ENCODE measurements around the gene CNTD1.
"Not testable (repeated sequence)": the region's sequence is repeated elsewhere in the genome, so short reads cannot be mapped to it uniquely, and the experiment has no call there.

CNTD1 gene, protein sequence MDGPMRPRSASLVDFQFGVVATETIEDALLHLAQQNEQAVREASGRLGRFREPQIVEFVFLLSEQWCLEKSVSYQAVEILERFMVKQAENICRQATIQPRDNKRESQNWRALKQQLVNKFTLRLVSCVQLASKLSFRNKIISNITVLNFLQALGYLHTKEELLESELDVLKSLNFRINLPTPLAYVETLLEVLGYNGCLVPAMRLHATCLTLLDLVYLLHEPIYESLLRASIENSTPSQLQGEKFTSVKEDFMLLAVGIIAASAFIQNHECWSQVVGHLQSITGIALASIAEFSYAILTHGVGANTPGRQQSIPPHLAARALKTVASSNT

DNA sequence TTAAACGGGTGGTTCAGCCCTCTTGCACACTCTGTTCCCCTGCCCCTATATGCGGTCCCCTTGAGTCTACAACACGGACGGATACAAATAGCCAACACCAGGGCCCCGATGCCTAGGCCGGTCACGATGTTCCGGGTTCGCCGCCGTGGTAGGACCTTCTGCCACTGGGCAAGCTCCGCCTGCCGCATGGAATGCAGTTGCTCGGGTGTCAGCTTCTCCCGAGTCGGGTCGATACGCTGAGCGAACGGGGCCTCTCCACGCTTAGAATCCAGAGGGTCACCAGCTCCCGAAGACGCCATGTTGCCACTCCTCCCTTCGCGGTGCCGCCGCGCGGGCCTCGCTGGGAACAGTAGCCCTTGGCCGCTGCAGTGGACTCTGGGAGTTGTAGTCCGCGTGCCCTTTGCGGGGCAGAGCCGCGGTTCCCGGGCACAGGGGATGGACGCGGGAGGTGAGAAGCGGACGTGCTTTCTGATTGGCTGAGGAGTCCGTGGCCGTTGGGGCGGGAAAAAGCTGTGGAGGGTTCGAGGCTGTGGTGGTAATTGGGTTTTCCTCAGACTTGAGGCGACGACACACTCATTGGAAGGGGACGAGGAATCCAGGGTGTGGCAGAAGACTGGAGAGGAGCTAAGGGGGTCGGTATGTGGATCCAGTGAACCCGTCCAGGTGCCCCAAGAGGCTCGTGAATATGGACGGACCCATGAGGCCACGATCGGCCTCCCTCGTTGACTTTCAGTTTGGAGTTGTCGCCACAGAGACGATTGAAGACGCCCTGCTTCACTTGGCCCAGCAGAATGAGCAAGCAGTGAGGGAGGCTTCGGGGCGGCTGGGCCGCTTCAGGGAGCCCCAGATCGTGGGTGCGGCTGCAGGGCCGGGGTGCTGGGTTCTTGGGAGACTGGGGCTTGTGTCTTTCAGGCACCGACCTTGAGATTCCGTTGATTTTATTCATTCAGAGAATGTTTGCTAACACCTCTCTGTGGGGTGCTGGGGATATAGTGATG, at the start of gene CNTD1, which contains the start of gene COA3:
CNTD1 (plus strand) TSS at position 479 of the 998 bp plus-strand sequence; CDS start at position 686, 207 bp downstream.
COA3 (minus strand) TSS at position 322 of the 998 bp plus-strand sequence; CDS start at position 299, 23 bp downstream.
- peak; percentile 63 for DNase-seq

DNA sequence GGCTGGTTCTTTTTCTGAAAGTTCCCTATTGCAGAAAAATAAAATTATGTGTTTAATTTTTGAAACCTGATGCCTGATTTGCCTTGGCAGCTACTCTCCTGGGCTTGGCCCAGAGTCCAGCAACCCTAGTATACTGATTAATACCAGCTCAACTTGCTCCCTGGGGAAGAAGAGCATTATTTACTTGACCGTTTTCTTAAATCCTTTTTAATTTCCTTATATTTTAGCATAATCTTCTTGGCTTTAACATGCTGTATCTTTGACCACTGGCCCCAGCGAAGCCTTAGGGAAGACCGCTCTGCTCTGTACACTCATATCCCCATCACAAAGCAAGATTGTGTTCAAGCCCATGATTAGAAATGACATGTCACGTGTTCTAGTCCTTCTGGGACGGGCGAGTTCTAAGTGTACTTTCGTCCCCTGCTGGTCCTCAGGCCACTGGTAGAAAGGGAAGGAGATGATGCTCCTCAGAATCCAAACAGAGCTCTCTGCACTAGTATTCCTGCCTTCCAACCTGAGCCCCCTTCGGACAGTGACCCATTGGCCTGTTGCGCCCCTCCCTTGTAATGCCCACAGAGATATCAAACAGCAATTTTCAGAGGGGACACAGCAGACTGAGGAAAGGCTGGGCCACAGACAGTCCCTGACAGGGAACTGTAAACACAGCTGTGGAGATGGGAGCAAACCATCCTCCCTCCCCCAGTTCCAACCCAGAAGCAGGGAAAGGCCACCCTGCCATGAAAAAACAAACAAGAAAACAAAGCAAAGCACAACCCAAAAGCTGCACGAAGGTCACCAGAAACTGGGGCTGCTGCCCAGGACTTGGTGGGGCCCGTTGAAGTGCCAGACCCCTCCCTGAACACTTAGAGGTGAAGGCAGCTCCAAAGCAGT, 49.5 kb upstream of the CNTD1 start:
- no peak for DNase-seq

DNA sequence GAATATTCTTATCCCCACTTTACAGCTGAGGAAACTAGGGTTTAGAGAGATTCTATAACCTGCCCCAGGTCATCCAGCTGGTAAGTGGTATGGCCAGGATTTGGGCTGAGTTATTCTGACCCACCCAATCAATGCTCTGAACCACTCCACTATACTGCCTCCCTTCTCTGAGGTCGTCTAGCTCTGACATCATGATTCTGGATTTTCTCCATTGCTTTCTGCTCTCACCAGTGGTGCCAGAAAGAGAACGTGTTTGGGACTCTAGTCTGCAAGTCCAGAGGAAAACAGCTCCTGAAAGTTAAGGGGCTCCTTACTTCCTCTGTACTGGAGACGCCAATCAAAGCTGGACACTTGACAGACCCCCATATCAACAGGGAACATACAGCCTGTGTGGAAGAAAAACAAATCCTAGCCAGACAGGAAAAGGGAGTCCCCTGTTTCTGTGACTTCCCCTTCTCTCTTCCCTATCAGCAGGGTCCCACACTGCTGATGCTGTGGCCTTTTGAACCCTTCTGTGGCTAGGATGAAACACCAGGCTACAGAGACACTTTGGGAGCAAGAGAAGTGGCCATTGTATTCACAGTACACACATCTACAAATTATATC, 47.8 kb upstream of the CNTD1 start:
- no peak for DNase-seq

DNA sequence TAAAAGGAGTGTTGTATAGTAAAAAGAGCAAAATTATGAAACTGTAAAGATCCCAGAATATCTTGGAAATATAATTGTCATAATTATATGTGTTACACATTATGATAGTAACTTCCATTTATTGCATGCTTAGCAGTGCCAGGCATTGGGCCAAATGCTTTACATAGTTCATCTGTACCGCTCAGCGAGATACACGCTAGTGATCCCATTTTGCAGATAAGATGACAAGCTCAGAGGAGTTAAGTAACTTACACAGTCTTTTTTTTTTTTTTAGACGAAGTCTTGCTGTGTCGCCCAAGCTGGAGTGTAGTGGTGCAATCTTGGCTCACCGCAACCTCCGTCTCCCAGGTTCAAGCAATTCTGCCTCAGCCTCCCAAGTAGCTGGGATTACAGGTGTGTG, 47.0 kb upstream of the CNTD1 start:
- no peak for DNase-seq

DNA sequence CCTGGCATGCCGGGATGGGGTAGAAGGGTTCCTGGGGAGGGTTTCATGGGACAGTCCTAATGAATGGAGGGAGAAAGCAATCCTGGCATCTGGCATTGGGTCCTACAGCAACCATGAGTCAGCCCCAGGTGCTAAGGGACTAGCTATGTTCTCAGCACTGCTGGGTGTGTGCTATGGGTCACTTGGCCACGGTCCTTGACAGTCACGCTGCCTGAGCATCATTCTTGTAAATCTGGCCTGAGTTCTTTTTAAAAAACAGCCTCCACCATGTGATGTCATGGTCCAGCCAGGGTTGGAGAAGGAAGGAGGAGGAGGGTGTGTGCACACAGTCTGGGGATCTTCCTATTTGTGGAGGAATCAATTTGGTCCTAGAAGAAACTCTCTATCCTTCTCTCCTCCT, 43.9 kb upstream of the CNTD1 start:
- DNase-seq = no peak

DNA sequence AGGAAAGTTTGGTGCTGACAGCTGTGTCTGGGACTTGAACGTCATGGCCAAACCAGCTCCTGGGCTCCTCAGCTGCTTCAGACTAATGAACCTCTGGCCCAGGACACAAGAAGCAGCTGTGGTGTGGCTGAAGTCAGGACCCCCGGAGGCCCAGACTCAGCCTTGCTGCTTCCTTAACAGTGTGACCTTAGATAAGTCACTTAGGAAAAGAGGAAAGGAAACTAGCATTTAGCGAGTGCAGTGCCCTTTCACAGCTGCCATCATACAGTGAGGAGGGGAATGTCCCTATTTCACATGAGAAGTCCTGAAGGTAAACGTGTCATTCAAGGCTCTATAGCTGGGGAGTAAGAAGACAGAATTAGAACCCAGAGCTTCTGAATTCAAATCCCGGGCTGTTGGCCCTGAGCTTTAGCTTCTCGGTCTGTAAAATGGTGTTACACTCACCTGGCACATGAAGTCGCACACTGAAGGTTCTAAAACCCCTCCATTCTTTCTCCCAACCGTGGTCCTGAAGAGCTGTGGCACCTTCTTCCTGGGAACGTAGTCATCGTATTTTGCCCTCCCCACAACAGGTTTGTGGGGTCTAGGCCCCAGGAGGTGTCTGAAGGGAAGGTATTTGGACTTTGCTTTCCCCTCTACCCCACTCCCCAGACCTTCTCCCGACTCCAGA, 38.5 kb upstream of the CNTD1 start:
- DNase-seq = no peak

DNA sequence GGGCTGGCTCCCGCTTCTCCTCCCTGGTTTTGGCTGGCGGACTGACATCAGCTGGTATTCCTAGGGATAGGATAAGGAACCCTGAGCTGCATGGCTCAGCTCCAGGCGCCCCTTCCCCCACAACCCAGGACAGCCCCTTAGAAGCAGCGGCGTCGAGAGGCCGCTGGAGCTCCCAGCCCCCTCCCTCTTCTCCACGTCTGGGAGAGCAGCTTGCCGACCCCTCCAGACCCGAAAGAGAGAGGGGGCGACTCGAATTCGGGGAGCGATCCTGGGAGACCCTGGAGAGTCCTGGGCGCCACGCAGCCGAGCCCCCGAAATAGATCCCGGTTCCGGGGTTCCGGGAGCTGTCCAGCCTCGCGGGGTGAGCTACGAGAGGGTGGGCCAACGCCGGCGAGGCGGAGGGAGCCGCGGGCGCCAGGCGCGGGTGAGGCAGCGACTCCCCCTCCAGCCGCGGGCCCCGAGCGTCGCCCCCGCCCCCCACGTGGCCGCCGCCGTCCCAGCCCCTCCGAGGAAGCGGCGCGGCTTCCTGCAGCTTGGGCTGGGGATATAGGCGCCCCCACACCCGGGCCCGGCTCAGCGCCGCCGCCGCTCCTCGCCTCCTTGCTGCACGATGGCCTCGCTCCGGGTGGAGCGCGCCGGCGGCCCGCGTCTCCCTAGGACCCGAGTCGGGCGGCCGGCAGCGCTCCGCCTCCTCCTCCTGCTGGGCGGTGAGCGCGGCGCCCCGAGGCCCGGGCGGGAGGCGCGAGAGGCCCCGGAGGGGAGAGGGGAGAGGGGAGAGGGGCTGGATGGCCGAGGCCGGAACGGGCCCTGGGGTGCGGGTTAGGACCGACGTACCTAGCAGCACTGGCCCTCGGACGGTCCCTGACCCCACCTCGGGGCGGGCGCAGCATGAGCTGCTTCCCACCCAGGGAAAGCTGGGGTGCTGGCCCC, 37.7 kb upstream of the CNTD1 start, which contains the start of gene RAMP2:
RAMP2 (plus strand) TSS at position 576 of the 930 bp plus-strand sequence; CDS start at position 611, 35 bp downstream.
- peak; percentile 39 for DNase-seq

DNA sequence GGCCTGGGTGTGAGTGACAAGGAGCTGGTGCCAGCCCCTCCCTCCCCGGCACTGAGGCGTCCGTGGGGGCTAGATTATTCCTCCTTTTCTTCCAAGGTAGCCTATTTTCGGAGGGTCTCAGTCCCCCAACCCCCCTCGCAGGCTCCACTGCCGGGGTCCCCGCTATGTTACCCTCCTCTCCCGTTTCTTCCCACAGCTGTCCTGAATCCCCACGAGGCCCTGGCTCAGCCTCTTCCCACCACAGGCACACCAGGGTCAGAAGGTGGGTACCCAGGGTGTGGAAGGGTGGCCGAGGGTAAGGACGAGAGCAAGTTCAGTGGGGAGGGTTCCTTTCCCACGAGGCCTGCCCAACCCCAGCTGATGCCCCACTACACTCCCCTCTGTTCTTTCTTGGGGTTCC, 37.0 kb upstream of the CNTD1 start:
- no peak for DNase-seq

DNA sequence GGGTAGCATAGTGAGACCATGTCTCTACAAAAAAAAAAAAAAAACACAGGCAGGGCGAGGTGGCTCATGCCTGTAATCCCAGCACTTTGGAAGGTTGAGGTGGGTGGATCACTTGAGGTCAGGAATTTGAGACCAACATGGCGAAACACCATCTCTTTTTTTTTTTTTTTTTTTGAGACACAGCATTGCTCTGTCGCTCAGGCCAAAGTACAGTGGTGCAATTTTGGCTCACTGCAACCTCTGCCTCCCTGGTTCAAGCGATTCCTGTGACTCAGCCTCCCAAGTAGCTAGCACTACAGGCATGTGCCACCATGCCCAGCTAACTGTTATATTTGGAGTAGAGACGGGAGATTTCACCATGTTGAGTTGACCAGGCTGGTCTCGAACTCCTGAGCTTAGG, 32.5 kb upstream of the CNTD1 start:
- no peak for DNase-seq

DNA sequence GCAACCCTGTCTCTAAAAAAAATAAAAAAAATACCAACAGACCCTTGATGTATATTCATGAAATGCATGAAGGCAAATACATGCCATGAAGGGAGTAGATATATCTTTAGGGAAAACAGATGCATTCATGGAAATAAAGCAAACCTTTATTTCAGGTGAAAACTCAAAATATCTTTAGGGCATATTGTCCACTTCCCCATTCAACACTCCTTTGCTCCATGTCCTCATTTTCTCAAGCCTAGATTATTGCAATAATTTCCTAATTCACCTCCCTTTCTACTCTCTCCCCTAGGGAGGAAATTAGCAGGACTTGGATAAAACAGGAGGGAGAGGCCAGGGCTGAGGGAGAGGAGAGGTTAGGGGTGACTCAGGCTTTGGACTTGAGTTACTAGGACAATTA, 31.1 kb upstream of the CNTD1 start:
- DNase-seq = no peak

DNA sequence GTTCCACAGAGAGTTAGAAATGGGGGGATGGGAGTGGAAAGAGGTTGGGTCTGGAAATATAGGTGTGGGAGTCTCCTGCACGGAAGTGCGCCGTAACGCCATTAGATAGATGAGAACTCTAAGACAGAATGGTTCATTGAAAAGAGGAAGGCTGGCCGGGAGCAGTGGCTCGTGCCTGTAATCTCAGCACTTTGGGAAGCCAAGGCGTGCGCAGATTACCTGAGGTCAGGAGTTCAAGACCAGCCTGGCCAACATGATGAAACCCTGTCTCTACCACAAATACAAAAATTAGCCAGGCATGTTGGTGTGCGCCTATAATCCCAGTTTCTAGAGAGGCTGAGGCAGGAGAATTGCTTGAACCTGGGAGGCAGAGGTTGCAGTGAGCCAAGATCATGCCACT, 30.7 kb upstream of the CNTD1 start:
- not testable (repeated sequence) for DNase-seq

DNA sequence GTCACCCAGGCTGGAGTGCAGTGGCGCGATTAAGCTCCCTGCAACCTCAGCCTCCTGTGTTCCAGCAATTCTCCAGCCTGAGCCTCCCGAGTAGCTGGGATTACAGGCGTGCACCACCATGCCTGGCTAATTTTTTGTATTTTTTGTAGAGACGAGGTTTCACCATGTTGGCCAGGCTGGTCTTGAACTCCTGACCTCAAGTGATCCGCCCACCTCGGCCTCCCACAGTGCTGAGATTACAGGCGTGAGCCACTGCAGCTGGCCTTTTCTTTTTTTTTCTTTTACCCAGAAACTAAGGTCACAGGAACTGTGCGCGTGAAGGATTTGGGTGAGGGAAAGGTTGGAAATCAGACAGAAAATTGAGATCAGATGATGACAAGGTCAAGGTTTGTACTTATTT, 28.7 kb upstream of the CNTD1 start:
- DNase-seq = not testable (repeated sequence)

DNA sequence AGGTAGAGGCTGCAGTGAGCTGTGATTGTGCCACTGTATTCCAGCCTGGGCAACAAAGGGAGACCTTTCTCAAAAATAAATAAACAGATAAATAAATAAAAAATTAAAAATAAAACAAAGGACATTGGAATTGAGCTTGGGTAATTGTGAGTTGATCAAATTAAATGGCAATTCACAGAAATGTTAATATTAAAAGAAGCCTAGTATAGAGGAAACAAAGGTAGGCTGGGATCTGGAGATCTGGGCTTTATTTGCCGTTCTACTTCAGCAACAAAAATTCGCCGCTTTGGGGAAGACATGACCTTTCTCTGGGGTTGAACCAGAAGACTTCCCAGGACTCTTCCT, 25.7 kb upstream of the CNTD1 start:
- no peak for DNase-seq

DNA sequence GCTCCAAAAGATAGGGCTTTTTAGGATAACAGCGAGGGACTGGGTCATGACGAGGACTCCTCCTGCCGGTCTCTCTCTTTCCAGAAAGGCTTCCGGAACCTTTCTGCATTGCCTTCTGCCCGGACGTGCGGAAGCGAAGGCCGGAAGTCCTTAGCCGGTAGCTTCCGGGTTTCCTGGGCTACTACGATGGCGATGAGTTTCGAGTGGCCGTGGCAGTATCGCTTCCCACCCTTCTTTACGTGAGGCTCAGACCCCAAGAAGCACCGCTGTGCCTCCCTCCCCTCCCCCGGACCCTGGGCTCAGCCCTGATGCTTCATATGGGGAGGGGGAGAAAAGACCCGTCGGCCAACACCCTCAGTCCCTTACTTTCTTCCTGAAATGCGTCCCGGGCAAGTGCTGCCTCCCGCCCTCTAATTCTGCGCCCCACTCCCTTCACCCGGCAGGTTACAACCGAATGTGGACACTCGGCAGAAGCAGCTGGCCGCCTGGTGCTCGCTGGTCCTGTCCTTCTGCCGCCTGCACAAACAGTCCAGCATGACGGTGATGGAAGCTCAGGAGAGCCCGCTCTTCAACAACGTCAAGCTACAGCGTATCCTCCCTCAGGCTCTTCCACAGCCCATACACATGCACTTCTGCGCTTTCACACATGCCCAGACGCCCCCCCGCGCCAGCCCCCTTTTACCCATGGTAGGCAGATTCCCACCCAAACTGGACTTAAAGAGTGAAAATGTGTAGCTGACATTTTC, 25.2 kb upstream of the CNTD1 start, which contains the start of gene VPS25:
VPS25 (plus strand) TSS at position 160 of the 746 bp plus-strand sequence; CDS start at position 187, 27 bp downstream.
- peak; percentile 88 for DNase-seq

DNA sequence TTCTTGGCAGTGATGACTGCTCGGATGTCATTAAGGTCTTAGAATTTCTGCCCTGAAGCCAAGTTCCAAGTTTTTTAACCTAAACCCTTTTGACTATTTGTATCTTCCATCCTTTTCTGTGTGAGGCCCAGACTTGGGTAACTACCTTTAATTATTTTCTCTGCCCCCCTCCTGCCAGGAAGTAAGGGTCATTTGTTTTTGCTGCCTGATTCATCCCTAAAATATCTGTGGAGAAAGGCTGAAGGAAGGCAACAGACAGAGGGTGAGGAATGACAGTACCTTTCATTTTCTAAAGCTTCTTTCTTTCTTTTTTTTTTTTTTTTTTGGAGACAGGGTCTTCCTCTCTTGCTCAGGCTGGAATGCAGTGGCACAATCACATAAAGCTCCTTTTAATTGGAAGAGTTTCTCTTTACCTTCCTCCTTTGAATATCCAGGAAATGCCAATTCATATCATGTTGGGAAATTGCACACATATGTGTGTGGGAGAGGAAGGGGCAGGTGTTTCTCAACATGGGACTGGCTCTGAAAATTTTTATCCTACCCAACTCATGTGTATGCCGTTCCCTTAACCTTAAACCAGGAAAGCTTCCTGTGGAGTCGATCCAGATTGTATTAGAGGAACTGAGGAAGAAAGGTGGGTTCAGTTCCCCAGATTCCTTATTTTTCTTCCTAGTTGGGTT, 24.5 kb upstream of the CNTD1 start:
- no peak for DNase-seq

DNA sequence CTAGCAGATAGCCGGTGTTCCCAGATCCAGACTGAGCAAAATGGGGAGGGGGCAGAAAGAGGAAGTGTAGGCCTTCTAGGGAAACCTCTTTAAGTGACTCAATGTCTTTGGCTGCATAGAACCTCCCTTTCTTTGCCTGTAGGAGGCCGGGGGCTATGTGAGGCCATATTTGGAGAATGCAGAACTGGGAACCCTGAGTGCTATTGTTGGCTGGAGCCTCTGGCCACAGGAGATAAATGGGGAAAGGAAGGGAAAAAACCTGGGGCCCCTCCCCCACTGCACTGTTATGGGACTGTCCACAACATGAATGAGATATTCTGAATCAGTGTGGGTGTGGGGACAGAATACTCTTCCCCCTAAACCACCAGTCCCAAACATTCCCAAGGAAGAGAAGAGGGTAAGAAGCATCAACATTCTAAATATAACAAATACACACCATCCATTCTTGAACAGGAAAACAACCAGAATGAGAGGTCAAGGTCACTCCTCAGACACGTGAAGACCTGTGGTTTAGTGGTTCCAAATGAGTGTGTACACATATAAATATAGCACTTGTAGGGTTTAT, 23.0 kb upstream of the CNTD1 start:
- DNase-seq = no peak

DNA sequence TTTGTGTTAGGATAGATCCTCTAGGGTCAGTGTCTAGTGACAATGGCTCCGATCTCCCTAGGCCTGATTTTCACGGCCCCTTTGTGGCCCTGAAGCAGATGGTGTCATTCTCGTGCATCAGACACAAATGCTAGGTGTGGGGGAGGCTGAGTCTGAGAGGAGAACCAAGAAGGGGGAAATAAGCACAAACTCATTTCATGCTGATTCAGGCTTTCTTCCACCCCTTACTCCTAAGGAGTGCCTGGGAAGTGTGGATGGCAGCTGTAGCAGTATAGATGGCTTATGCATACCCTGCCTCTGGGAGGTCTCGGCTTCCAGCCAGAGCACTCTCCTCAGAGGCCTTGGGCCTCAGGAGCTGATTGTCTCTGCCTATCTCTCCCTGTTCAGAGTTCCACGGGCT, 20.1 kb upstream of the CNTD1 start:
- DNase-seq = no peak

DNA sequence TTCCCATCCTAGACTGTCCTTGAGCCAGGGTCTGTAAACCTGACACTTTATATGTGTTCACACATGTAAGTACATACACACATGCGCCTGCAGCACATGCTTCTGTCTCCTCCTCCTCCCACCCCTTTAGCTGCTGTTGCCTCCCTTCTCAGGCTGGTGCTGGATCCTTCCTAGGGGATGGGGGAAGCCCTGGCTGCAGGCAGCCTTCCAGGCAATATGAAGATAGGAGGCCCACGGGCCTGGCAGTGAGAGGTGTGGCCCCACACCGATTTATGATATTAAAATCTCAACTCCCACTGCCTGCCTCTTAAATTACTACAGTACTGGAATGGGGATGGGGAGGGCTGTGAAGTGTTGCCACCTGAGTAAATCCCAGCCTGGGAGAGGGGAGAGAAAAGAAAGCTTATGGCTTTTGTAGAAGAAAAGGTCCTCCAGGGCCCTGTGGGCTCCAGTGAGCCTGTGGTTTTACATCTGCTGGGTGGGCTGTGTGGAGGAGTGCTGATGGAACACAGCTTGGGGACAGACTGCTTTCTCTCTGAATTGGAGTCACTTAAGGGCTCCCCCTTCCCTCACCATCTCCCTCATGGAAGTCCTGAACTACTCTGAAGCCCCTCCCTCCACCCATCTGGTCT, 19.2 kb upstream of the CNTD1 start:
- DNase-seq = no peak

Data from NCI-H1092 treated with DMSO at 0.1 percent for 48 hours (cell line).